ENCODE measurements around the gene CAND2. TPM values are rescaled to one million over a fixed set of nuclear protein-coding genes. Genes with fewer than 3 reads are reported as not detected.

CAND2 gene
- total and polyA plus RNA-seq, 2 experiments from 2014 or later, result 0.43 to 0.53 TPM

DNA sequence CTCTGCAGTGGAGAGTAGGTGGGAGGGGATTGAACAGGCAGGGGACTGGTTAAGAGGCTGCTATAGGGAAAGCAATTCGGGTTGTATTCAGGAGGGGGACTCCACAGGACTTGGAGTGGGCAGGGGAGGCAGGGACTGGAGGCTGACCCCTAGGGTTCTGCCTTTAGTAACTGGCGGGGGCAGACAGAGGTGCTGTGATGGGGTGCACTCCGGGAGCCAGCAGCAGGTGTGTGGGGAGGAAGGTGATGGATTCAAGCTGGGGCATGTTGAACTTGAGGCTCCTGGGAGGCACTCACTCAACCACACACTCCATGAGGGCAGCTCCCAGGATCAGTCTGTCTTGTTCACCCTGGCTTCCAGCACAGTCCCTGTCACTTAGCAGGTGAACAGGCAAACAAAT lies 12.5 kb downstream of the CAND2 start:
- no peak overlapping the region for H3K4me3 ChIP-seq
- no peaks in the 10 kb centered on the region for H3K79me2 ChIP-seq (ENCODE audit: insufficient read depth)
- no peaks in the 10 kb centered on the region for H3K9me2 ChIP-seq (ENCODE audit: insufficient read depth)
- no peak overlapping the region for H3K27ac ChIP-seq
- H3K9ac ChIP-seq, result no peak overlapping the region
- no peaks in the 10 kb centered on the region for H3F3A ChIP-seq (ENCODE audit: insufficient read depth)
- H4K20me1 ChIP-seq (ENCODE audit: insufficient read depth), result no peaks in the 10 kb centered on the region
- no peaks in the 10 kb centered on the region for H3K27me3 ChIP-seq (replicated peaks; ENCODE audit: insufficient read depth)
- in situ Hi-C loops (cut with MboI), result no loop called here
- H3K36me3 ChIP-seq (ENCODE audit: low read depth), result no peaks in the 10 kb centered on the region
- H3K4me2 ChIP-seq (ENCODE audit: unreplicated experiment), result no peak overlapping the region
- H3K9me3 ChIP-seq (ENCODE audit: low read depth), result no peaks in the 10 kb centered on the region
- 85 to 95% methylated on average over 3 of the region's 3 CpGs for WGBS, 2 experiments (ENCODE audit: low coverage in 1 of 2, low lambda C conversion rate in 2 of 2, missing lambda C conversion rate in 2 of 2)
- H2AFZ ChIP-seq, result no peak overlapping the region
- no peak for DNase-seq
- TF ChIP-seq EZH2phosphoT487 (IDR thresholded peaks at IDR 0.05; ENCODE audit: insufficient read depth, low read depth) (no peak), EZH2 (IDR thresholded peaks at IDR 0.05; ENCODE audit: insufficient read depth, poor library complexity, severe bottlenecking) (no peak)
- peaks cover 3% of the 10 kb centered on the region; the same call in 1 of the 2 replicates for H3K4me1 ChIP-seq (ENCODE audit: insufficient read depth)

DNA sequence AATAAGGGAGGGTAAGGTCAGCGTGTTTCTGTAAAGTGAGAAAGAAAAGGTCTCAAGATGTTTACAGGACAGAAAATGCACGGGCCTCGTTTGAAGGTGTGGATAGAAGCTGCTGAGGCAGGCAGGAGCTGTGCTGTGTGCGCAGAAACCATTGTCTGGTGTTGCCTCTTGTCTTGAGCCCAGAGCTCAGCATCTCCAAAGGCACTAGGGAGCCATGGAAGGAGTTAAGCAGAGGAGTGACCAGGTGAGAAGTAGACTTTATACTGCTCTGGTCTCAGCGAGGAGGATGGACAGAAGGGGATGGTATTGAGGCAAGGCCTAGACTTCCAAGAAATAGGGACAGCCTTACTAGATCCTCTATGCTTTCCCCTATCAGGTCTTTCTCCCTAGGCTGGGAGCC lies 13.0 kb downstream of the CAND2 start:
- H3K79me2 ChIP-seq (ENCODE audit: insufficient read depth), result no peaks in the 10 kb centered on the region
- no peaks in the 10 kb centered on the region for H3K27me3 ChIP-seq (replicated peaks; ENCODE audit: insufficient read depth)
- no peaks in the 10 kb centered on the region for H4K20me1 ChIP-seq (ENCODE audit: insufficient read depth)
- peak overlapping the region; percentile 83 for H3K4me3 ChIP-seq
- TF ChIP-seq EZH2phosphoT487 (IDR thresholded peaks at IDR 0.05; ENCODE audit: insufficient read depth, low read depth), result no peak
- TF ChIP-seq EZH2 (IDR thresholded peaks at IDR 0.05; ENCODE audit: insufficient read depth, poor library complexity, severe bottlenecking), result no peak
- no peak for DNase-seq
- peak overlapping the region; percentile 72 for H3K4me2 ChIP-seq (ENCODE audit: unreplicated experiment)
- peaks cover 3% of the 10 kb centered on the region; the same call in 1 of the 2 replicates for H3K4me1 ChIP-seq (ENCODE audit: insufficient read depth)
- no peaks in the 10 kb centered on the region for H3F3A ChIP-seq (ENCODE audit: insufficient read depth)
- H3K27ac ChIP-seq, result no peak overlapping the region
- H3K9me3 ChIP-seq (ENCODE audit: low read depth), result no peaks in the 10 kb centered on the region
- WGBS, 2 experiments (ENCODE audit: low coverage in 1 of 2, low lambda C conversion rate in 2 of 2, missing lambda C conversion rate in 2 of 2), result 79 to 80% methylated on average over 5 of the region's 5 CpGs
- H3K36me3 ChIP-seq (ENCODE audit: low read depth), result no peaks in the 10 kb centered on the region
- peak overlapping the region; percentile 84 for H2AFZ ChIP-seq
- no peaks in the 10 kb centered on the region for H3K9me2 ChIP-seq (ENCODE audit: insufficient read depth)
- H3K9ac ChIP-seq, result peak overlapping the region; percentile 68
- in situ Hi-C loops (cut with MboI), result no loop called here

- Histone ChIP-seq H3K27ac (no peak overlapping the region), H3F3A (ENCODE audit: insufficient read depth) (no peaks in the 10 kb centered on the region), H2AFZ (peak overlapping the region; percentile 84), H3K9me3 (ENCODE audit: low read depth) (no peaks in the 10 kb centered on the region), H3K4me3 (peak overlapping the region; percentile 83), H3K4me2 (ENCODE audit: unreplicated experiment) (peak overlapping the region; percentile 72), H4K20me1 (ENCODE audit: insufficient read depth) (no peaks in the 10 kb centered on the region), H3K36me3 (ENCODE audit: low read depth) (no peaks in the 10 kb centered on the region), H3K9ac (peak overlapping the region; percentile 68), H3K9me2 (ENCODE audit: insufficient read depth) (no peaks in the 10 kb centered on the region), H3K27me3 (replicated peaks; ENCODE audit: insufficient read depth) (no peaks in the 10 kb centered on the region), H3K79me2 (ENCODE audit: insufficient read depth) (no peaks in the 10 kb centered on the region), H3K4me1 (ENCODE audit: insufficient read depth) (peaks cover 3% of the 10 kb centered on the region; the same call in 1 of the 2 replicates)
- 2% methylated on average over 29 to 44 of the region's 50 CpGs for WGBS, 2 experiments (ENCODE audit: low coverage in 1 of 2, low lambda C conversion rate in 2 of 2, missing lambda C conversion rate in 2 of 2)
- no peak for TF ChIP-seq EZH2phosphoT487 (IDR thresholded peaks at IDR 0.05; ENCODE audit: insufficient read depth, low read depth)
- TF ChIP-seq EZH2 (IDR thresholded peaks at IDR 0.05; ENCODE audit: insufficient read depth, poor library complexity, severe bottlenecking), result no peak
- peak; percentile 97 for DNase-seq
- in situ Hi-C loops (cut with MboI), result no loop called here
Measured at GRCh38 chr3:12810013-12810780, 13.7 kb downstream of the CAND2 start.

- Histone ChIP-seq H4K20me1 (ENCODE audit: insufficient read depth) (no peaks in the 10 kb centered on the region), H3K9me3 (ENCODE audit: low read depth) (no peaks in the 10 kb centered on the region), H3K9ac (peak overlapping the region; percentile 68; the same call in 1 of the 2 replicates), H3K27ac (no peak overlapping the region), H3K27me3 (replicated peaks; ENCODE audit: insufficient read depth) (no peaks in the 10 kb centered on the region), H3K4me2 (ENCODE audit: unreplicated experiment) (no peak overlapping the region), H3K4me3 (no peak overlapping the region), H3K79me2 (ENCODE audit: insufficient read depth) (no peaks in the 10 kb centered on the region), H2AFZ (peak overlapping the region; percentile 84), H3K9me2 (ENCODE audit: insufficient read depth) (no peaks in the 10 kb centered on the region), H3K36me3 (ENCODE audit: low read depth) (no peaks in the 10 kb centered on the region), H3K4me1 (ENCODE audit: insufficient read depth) (peaks cover 3% of the 10 kb centered on the region; the same call in 1 of the 2 replicates), H3F3A (ENCODE audit: insufficient read depth) (no peaks in the 10 kb centered on the region)
- WGBS, 2 experiments (ENCODE audit: low coverage in 1 of 2, low lambda C conversion rate in 2 of 2, missing lambda C conversion rate in 2 of 2), result 60 to 69% methylated on average over 5 of the region's 5 CpGs
- TF ChIP-seq EZH2 (IDR thresholded peaks at IDR 0.05; ENCODE audit: insufficient read depth, poor library complexity, severe bottlenecking), result no peak
- no peak for TF ChIP-seq EZH2phosphoT487 (IDR thresholded peaks at IDR 0.05; ENCODE audit: insufficient read depth, low read depth)
- in situ Hi-C loops (cut with MboI), result no loop called here
- no peak for DNase-seq
Measured at GRCh38 chr3:12810961-12811360, 14.5 kb downstream of the CAND2 start.
